ENCODE data around the gene GPC6. TPM values are rescaled to one million over a fixed set of nuclear protein-coding genes. Genes with fewer than 3 reads are reported as not detected.
A peak's percentile ranks its signal among the peaks of the same experiment; 100 is the strongest.

Gene GPC6
- total and polyA plus RNA-seq, 4 donors, result 5.9 to 29.1 (median 18.2) TPM

- H3K27me3 ChIP-seq (ENCODE audit: control insufficient read depth in 4 of 4, insufficient read depth in 4 of 4, low read length in 3 of 4), result no peaks in the 10 kb centered on the region
- TF ChIP-seq RXRA (IDR thresholded peaks at IDR 0.05) (no peak), HNF4A (conservative IDR thresholded peaks at IDR 0.05) (no peak), CTCF (IDR thresholded peaks at IDR 0.05; ENCODE audit: low read depth, low read length, missing input control) (no peak), YY1 (IDR thresholded peaks at IDR 0.05) (no peak), ZBTB33 (IDR thresholded peaks at IDR 0.05) (no peak), NR2F2 (IDR thresholded peaks at IDR 0.05) (no peak), FOXA1 (IDR thresholded peaks at IDR 0.05) (no peak), MAX (IDR thresholded peaks at IDR 0.05) (no peak), SP1 (IDR thresholded peaks at IDR 0.05) (no peak)
- no peaks in the 10 kb centered on the region for H3K36me3 ChIP-seq (ENCODE audit: control insufficient read depth in 4 of 4, insufficient read depth in 3 of 4, low read depth in 1 of 4, low read length in 3 of 4)
- H3K4me1 ChIP-seq (ENCODE audit: control insufficient read depth in 4 of 4, insufficient read depth in 4 of 4, low read length in 3 of 4), result no peaks in the 10 kb centered on the region
- H3K4me3 ChIP-seq (ENCODE audit: low read depth in 1 of 3, low read length in 3 of 3), result no peak overlapping the region
- no peak overlapping the region for H3K9ac ChIP-seq (ENCODE audit: low read depth in 1 of 2, low read length in 2 of 2)
- WGBS, result 88% methylated on average over 3 of the region's 3 CpGs
- no peak for DNase-seq (ENCODE audit: low spot score)
- H3K9me3 ChIP-seq (ENCODE audit: control insufficient read depth in 4 of 4, low read length in 3 of 4), result no peaks in the 10 kb centered on the region
- no peak overlapping the region for H3K27ac ChIP-seq (ENCODE audit: low read depth in 1 of 2, low read length in 2 of 2)
These were observed 90.2 kb downstream of the GPC6 start for GRCh38 chr13:93316841-93317240.

GRCh38 chr13:93318534-93319254 is 92.1 kb downstream of the GPC6 start:
- DNase-seq (ENCODE audit: low spot score), result no peak
- H3K27ac ChIP-seq (ENCODE audit: low read depth in 1 of 2, low read length in 2 of 2), result no peak overlapping the region
- TF ChIP-seq RAD21 (IDR thresholded peaks at IDR 0.05) (no peak), REST (IDR thresholded peaks at IDR 0.05) (peak; percentile 98), HNF4A (conservative IDR thresholded peaks at IDR 0.05) (peak; percentile 22 to 34)
- H3K36me3 ChIP-seq (ENCODE audit: control insufficient read depth in 4 of 4, insufficient read depth in 3 of 4, low read depth in 1 of 4, low read length in 3 of 4), result no peaks in the 10 kb centered on the region
- H3K9me3 ChIP-seq (ENCODE audit: control insufficient read depth in 4 of 4, low read length in 3 of 4), result no peaks in the 10 kb centered on the region
- no peaks in the 10 kb centered on the region for H3K4me1 ChIP-seq (ENCODE audit: control insufficient read depth in 4 of 4, insufficient read depth in 4 of 4, low read length in 3 of 4)
- no peaks in the 10 kb centered on the region for H3K27me3 ChIP-seq (ENCODE audit: control insufficient read depth in 4 of 4, insufficient read depth in 4 of 4, low read length in 3 of 4)
- no peak overlapping the region for H3K4me3 ChIP-seq (ENCODE audit: low read depth in 1 of 3, low read length in 3 of 3)
- 56% methylated on average over 4 of the region's 4 CpGs for WGBS
- H3K9ac ChIP-seq (ENCODE audit: low read depth in 1 of 2, low read length in 2 of 2), result no peak overlapping the region

Data from liver (tissue), 9 donors.